NCI-H2029 treated with DMSO at 0.1 percent for 48 hours (cell line): ENCODE measurements around the gene HK3.

ENCODE experiments used
- DNase-seq: peaks from one replicate; lab custom pipeline; 2025; lab: John Stamatoyannopoulos, UW

Gene HK3

DNA sequence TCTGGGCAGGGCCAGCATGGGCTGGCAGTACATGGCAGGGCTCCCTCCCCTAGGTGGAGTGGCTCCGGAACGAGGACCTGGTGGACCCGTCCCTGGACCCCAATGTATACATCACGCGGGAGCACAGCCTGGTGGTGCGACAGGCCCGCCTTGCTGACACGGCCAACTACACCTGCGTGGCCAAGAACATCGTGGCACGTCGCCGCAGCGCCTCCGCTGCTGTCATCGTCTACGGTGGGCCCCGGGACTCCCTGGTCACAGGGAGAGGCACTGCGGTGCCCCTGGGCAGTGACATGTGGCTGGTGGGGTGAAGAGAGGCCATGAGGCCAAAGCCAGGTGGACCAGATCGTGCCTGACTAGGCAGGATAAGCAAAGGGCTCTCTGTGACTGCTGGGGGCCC, 30.4 kb downstream of the HK3 start:
- no peak for DNase-seq

DNA sequence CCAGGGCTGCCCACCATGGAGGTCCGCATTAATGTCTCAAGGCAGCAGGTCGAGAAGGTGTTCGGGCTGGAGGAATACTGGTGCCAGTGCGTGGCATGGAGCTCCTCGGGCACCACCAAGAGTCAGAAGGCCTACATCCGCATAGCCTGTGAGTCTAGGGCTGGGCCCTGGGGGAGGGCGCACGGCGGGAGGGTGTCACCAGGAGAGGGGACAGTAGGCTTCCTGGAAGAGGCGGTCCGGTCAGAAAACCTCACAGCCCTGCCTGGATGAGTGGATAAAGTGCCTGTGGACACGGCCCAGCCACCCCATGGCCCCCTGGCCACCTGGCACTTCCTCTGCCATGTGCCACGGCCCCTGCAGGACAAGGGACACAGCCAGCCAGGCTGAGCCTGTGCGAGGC, 31.0 kb downstream of the HK3 start:
- no peak for DNase-seq

DNA sequence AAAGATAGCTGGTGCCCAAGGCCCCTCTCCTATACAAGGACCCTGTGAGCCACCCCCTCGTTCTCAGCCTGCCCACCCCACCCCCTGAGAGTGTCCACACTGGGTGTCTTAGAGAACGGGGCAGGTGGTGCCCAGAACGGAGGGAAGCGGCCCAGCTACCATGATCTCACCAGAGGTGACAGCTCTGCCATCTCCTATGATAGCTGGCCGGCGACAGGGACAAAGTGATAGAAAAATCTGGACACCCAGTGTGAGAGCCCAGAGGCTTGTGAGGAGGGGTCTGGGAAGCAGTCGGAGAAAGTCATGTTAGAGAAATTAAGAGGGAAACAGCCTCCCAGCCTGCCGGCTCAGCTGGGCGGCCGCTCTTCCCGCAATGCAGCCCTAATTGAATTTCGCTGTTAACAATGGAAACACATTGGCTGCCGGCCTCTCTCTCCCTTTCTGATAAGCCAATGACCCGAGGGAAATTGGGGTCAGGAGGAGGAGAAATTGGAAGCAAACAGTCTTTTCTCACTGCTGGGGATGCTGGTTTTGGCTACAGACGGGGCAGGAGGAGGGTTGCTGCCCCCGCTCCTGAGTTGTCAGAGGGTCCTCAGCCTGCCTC, 32.3 kb downstream of the HK3 start:
- no peak for DNase-seq

DNA sequence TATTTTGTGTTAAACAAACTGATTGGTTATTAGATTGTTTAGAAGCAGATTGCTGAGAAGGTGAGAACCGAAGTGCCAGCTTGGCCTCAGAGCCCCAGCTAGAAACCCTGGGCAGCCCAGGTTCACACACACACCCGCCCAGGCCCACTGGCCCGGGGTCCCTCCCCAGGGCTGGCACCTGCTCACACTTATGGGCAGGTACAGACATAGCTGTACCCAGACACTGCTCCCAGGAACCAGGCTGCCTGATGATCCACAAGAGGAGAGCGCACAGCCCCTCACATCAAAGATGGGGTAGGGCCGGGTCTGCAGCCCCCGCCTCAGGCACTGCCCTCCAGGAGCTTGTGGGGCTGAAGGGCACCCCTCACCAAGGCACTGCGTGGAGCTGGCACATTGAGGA, 33.2 kb downstream of the HK3 start:
- DNase-seq, result no peak

GRCh38 chr5:176864755-176865154, 34.4 kb downstream of the HK3 start:
- DNase-seq, result no peak

DNA sequence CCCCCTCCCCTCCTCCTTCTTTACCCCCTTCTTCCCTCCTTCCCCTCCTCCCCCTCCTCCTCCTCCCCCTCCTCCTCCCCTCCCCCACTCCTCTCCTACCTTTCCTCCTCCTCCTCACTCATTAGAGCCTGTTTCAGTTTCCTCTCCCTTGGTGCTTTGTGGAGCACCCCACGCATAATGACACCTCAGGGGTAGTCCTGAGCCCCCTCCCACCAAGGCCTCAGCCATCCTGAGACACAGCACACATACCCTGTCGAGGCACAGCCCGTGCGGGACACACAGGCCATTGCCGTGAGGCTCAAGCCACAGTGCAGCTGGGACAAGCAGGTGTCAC, 35.4 kb downstream of the HK3 start:
- no peak for DNase-seq

DNA sequence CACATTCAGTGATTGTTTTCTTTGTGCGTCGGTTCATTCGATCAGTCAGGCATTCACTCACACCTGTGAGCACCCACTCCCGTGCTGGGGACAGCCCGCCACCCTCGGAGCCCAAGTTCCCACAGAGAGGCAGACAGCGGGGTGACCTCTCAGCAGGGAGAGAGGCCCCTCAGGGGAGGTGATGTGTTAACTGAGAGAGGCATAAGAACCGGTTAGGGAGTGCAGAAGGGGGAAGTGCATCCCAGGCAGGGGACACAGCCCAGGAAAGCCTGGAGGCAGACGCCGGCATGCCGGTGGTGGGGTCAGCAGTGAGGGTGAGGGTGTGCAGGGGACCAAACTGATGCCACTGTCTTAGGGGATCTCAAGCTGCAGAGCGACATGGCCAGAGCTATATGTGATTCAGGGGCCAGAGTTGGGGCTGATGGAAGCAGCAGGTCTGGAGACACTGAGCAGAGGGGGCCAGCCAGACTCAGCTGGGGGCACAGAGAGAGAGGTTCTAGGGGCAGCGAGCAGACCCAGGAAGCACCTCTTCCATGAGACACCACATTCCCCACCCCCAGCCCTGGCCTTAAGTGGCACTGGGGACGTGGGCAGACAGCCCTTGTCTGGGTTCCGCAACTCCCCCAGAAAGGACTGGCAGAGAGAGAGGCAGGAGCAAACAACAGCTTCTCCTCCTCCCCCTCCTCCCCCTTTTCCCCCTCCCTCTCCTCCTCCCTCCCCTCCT, 35.9 kb downstream of the HK3 start:
- no peak for DNase-seq

DNA sequence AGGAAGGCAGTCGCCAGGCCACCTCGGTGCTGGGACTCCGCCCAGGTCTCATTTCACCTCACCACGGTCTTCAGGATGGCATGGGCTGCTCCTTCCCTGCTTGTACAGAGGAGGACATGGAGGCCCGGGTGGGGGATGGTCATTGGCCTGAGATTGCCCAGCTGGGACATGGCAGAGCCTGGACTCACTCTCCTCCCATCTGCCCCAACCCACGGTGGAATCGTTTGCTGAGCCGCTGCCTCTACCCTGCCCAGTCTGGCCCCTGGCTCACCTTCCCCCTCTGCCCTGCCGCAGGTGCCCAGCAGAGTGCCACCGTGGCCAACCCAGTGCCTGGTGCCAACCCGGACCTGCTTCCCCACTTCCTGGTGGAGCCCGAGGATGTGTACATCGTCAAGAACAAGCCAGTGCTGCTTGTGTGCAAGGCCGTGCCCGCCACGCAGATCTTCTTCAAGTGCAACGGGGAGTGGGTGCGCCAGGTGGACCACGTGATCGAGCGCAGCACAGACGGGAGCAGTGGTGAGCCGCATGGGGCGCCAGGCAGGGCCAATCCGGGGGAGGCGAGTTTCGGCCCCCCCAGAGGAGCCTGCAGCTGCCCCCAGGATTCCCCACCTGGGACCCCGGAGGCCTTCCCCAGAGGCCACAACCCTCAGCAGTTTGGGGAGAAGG, 36.7 kb downstream of the HK3 start:
- DNase-seq, result no peak

DNA sequence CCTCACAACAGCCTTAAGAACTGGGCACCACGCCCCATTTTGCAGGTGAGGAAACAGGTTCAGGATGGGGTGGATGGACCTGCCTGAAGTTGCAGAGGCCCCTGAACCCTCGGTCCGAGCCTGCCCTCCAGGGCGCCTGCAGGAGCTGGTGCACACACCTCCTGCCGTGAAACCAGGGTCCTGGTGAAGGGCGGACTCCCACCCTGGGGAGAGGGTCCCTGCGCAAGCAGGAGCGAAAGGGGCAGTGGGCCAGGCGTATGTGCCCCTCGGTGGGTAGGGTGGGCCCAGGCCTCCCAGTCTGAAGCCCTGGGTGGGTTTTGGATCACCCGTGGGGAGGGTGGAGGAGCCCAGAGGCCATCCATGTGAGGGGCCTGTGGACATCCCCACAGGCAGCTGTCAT, 37.9 kb downstream of the HK3 start:
- no peak for DNase-seq

DNA sequence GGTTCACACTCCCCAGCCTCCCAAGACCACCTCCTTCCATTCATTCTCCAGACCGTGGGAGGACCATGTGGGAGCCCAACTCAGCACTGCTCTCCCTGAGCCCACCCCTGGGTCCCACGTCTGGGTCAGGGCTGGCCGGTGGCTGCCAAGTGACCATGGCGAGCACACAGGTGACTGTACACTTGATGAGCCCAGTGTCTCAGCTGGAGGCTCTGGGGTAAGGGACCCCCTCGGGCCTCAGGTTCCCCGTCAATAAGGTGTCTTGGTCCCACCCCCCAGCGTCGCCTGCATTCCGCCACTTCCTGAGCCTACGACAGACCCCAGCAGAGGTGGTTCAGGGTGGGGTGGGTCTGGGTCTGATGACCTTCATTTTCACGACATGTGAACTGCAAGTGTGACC, 38.8 kb downstream of the HK3 start:
- no peak for DNase-seq

DNA sequence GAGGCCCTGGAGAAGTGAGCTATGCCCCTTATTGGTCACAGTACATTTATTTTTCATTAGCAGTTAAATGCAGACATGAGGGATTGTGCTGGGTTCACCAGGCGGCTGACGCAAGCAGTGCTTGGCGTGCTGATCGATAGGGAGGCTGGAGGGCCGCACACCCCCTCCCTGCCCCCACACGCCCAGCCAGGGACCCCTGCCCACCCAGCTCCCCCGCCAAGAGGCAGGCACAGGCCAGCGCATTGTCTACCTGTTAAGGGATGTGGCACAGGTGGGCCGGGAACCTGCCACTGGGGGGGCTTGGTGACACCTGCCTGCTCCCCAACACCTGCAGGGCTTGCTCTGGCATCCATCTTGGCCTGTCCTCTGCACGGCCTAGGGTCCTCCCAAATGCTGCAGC, 39.2 kb downstream of the HK3 start:
- DNase-seq, result no peak

DNA sequence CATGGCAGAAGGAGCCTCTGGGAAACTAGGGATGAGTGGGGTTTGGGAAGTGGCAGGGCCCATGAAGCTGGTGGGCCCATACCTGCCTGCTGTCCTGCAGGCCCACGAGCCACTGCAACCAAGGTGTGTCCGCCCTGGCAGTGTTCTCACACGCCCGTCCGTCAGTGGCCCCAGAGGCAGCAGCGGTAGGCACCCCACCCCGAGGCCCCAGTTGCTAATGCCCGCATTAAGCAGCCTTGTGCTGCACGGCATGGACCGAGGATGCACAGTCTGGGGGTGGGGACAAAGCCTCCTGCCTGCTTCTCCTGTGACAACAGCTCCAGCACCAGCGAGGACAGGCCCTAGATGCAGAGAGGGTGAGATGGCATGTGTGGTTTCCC, 41.3 kb downstream of the HK3 start:
- DNase-seq, result no peak

- no peak for DNase-seq
These were observed 41.8 kb downstream of the HK3 start for GRCh38 chr5:176857216-176857893.

GRCh38 chr5:176856746-176857145, 42.4 kb downstream of the HK3 start:
- no peak for DNase-seq

GRCh38 chr5:176855598-176855997, 43.5 kb downstream of the HK3 start:
- DNase-seq, result no peak

DNA sequence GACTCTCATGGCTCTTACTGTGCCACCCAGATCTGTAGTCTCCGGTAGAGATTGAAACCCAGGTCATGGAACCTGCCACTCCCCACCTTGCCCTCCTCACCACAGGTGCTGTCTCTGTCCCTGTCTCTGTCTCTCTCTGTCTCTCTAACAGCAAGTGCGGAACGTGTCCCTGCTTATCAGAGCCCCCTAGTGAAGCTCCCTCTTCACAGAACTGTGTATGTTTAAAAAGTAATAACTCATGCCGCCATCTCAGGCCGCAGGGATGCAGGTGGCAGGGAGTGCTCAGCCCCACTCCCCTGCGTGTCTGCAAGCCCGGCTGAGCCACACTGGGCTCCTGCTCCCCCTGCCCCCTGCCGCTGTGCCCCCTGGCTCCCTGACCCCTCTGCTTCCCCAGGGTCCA, 45.0 kb downstream of the HK3 start:
- no peak for DNase-seq

- no peak for DNase-seq
These were observed 45.9 kb downstream of the HK3 start for GRCh38 chr5:176853151-176853778.

DNA sequence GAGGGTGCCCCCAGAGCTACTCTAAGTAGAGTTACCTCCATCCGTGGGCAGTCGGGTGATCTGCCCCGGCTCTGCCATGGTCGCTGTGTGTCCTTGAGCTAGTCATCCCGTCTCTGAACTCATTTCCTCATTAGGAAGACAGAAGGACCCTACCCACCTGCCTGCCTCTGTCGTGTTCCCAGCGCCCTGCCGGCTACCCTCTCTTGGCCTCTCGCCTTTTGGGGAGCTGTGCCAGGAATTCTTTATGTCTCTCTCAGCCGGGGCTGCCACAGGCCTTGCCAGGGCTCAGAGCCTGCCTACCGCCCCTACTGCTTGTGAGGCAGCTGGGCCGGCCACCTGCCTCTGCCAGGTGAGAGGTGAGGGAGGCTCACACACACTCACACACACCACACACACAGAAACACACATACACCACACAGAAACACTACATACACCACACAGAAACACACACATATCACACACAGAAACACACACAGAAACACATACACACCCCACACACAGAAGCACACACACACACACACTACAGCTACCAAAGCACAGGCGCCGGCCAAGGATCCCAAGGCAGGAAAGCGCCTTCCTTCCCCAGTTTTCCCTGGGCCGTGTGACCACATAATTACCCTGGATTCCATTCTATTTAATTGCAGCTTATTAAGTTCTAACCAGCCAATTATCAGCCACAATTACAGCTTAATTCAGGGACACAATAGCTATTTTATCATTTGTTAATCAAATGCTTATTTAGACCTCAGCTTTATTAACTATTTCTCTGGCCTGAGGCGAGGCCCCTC, 47.1 kb downstream of the HK3 start:
- peak; percentile 75 for DNase-seq

GRCh38 chr5:176851380-176851779, 47.8 kb downstream of the HK3 start:
- DNase-seq, result no peak

- no peak for DNase-seq
These were observed 48.5 kb downstream of the HK3 start for GRCh38 chr5:176850371-176851245.
